ENCODE results near the gene BACH2.

The BACH2 gene

DNA sequence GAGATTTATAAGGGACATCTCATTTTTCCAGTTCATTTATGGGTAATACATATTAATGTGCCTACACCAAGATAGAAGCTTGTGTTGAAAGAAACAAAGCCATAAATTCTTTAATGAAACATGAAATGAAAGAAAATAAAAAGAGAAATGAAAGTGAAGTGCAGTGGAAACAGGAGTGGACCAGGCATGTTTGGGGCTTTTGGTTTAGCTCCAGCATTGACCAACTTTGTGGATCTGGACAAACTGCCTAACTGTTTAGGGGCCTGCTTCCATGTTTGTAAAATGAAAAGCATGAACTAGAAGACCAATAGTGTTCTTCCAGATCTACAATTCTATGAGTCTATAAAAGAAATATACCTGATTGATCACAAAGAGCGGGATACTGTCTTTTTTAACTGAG, 277.4 kb downstream of the BACH2 start:
- DNase-seq, result no peak

DNA sequence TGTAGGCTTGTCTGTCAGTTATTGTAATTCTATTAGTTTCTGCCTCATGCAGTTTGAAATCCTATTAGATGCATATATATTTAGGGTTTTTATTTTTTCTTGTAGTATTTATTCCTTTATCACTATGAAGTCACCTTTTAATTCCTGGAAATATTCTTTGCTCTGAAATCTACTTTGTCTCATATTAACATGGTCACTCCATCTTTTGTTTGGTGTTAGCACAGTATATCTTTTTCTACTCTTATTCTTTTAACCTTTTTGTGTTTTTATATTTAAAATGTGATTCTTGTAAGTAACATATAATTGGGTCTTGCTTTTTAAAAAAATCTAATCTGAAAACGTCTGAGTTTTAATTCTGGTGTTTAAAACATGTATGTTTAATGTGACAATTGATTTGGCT, 280.8 kb downstream of the BACH2 start:
- no peak for DNase-seq

DNA sequence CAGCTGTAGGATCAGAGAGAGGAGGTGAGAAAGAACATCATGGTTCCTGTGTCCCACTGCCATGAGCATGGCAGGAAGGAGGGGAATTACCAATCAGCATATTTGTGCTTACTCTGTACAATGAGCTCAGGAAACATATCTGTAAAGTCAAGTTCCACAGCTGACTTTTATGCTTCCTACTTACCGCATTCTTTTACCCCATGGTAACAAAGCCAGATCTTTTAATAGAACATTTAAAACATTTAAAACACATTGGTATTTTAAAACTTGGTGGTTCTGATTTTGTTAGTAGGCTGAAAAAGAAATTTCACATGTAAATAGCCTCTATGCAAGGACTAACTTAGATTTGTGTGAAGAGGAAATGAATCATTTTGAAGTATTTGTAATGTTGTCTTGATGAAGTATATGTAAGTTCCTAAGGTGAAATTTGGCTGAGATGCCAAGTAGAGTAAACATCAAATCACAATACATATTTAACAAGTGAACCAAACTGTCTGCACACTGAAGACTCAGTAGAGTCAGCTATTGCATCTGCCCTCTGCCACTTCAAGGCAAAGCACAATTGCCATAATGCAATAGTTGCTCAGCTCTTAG, 287.6 kb downstream of the BACH2 start:
- DNase-seq, result no peak

DNA sequence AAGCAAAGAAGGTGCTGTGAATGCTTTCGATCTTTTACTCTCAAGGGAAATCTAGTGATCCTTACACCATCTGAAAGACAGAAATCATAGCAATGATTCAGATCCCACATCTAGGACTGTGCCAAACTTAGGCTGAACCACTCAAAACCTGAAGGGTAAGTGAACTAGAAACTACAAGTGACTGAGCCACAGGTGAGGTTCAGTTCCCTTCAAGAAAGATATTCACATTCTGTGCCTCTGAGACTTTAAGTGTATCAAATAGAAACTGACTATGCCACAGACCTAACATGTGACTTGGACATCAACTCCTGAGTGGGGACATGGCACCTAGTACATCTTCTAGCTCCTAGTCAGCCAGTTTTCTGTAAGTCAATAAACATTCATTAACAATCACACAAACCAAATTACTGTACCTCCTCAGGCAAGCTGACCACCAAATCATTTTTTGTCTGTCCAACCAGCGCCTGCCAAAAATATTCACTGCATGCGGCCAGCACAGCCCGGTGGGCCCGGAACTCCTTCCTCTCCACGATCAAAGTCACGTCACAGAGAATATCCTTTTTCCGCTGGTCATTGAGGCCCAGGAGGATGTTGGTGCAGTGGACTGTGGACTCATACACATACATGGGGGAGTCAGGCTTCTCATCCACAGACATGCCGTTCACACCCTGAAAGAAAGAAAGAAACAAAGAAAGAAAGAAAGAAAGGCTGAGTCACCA, 288.3 kb downstream of the BACH2 start:
- no peak for DNase-seq

DNA sequence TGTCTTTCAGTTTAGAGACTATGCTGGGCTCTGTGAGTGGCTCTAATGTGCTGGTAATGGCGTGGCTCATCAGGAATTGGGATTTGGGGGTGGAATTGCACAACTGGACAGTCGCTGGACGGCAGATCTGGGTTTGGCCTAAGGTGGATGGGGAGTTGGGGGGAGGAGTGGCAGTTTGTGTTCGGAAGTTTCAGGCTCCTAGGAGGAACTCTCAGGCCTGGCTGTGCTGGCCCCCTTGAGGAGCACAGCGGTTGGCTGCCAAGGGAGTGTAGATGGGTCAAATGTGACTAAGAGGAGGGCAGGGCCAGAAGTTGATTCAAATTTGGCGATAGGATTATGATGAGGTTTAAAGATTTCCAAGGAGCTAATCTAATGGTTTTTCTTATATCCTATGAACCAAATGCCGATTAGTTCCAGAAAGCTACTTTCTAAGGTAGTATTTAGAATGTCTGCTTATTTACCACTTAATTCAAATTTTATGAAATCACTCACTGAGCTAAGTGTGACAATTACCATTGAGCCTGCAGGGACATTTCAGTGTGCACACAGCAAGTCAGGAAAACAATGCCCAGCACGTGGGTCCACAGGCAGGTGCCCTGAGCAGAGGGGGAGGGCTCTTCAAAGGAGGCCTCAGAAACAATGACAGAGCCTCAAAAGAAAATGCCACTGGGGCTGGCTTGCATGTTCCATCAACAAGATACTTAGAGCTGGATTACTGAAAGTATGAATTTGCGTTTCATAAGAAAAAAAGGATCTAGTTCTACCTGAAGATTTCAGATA, 291.4 kb downstream of the BACH2 start:
- DNase-seq, result no peak

DNA sequence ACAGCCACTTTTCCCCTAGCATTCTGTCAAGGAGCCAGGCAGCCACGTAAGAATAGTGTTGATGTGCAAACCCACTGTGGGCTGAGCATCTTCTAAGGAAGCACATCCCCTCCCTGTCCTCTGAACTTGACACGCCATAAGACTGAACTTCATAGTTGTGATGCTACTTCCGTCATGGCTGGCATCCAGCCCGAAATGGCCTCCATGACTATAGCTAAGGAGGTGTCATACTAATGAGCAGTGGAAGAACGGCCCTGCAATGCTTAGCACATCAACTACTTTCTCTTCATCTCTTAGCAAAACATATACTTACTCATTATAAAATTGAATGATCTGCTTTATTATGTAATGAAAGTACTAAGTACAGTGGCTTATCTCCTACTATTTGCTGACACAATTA, 292.1 kb downstream of the BACH2 start:
- DNase-seq, result no peak

DNA sequence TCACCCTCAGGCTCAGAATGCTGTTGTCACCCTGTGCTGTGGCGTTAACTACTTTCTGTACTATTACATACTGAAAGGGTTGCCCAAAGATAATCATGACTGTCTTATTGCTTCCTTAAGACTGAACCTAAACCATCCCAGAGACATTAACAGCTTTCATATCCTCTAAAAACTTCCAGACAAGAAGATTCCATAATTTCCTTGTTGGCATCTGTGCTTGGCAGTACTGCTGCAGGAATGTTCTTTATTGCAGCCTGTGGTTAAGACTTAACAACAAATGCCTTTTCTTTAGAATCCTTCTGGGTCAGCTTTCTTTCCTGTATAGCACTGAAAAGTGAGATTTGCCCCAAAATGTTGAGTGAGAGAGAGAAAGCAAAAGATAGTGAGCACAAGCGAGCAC, 292.7 kb downstream of the BACH2 start:
- no peak for DNase-seq

DNA sequence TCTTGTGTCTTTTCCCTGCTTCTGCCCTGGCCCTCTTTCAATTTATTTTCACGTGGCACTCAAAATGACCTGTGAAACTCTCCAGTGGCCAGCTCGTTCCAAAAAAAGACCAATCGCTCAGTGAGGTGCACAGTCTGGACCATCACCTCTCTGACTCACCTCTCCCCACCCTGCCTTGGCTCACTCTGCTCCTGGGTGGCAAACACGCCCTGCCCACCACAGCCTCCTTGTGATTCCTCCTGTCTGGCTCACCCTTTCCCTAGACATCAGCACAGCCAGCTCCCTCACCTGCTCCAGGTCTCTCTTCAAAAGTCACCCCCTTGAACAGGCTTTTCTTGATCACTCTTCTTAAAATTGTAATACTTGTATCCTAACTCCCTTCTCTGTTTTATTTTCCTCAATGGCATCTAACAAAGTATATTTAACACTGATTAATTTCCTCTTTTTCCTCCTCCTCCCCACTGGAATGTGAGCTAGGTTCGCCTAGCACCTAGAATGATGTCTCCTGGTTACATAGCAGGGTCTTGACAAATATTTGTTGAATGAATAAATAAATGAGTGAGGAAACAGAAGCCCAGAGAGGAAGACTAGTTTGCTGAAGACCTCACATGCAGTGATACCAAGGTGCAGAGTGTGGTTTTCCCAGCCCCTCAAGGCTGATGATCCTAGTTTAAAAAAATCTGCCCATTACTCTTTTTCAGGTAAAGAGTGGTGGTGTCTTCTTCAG, 293.4 kb downstream of the BACH2 start:
- no peak for DNase-seq

DNA sequence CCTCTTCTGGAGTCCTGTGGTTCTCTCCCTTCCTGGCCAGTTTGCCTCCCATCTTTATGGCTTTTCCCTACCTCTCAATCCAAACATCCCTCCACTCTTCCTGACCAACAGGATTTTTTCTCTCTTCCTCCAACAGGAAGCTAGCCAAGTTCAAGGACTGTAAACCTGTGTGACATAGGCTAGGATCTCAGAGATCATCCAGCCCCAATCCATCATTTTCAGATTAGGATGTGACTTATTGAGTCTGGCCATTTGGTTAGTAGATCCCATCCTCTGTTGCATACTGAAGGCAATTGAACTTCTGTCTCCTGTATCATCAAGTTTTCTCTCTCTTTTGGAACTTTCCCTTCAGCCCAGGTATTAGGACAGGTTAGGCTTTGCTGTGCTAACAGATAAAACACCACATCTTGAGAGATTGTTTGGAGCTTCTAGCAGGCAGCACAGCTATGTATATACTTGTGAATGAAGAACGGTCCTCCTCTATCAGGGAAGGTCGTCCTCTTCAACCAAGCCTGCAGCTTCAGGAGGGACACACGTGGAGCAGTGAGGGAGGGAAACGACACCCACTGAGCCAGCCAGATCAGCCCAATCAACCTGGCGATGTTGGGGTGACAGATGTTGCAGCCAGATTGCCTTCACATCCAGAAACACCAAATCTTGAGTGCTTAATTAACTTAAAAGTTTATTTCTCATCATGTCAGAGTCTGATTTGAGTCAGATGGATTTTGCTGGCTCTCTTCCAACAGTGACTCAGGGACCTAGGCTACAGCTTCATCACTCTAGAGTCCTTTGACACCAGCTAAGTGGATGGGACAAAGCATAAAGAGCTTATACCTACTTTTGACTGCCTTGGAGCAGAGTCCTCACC, 295.5 kb downstream of the BACH2 start:
- no peak for DNase-seq

DNA sequence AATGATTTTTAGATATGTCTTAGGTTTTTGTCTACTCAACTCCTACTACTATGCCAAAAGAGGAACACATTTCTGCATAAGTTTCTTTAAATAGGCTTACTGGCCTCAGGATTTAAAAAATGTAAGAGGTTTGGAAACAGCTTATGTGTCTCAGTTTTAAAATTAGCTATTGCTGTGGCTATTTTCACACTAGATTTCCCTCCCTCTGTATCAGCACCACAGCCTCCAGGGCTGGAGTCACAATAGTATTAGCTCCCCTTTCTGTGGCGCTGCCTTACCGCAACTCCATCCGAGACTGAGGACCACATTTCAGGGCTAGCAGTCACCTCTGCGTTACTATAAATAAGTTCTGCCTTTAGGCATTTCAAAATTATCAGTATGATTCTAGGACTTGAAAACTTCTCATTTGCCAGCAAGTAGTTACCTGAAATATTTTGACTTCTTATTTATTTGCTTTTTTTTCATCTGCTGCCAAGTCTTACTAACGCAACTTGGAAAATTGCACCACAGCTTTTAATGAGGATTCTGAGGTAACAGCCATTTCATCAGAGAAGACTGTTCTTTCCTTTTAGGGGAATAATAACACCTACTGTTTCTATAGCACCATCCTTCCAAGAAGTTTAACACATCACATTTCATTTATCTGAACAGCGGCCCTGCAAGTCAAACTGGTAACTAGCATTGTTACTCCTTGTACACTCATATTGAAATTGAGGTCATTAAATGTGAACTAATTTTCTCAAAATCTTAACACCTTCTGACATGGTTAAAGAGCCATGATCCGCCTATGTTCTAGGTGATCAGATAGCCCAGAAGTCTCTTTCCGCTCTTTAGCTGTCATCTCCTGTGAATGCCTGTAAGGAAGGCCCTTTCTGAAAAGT, 296.5 kb downstream of the BACH2 start:
- DNase-seq, result no peak

DNA sequence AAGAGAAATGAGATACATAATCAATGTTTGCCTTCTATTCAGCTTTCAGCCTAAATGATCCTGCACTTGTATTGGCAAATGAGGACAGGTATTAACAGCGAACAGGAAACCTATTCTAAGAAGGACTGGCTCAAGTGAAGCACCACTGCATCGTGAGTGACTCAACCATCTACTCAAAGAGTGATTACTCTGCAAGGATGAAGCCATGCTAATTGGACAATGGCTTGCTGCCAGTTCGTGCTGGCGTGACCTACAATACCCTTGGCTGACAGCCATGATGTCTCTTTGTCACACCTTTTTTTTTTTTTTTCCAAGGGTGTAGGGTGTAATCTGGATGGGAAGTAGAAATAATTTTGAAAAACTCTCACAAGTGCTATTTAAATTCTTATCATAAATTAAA, 297.5 kb downstream of the BACH2 start:
- DNase-seq, result no peak

DNA sequence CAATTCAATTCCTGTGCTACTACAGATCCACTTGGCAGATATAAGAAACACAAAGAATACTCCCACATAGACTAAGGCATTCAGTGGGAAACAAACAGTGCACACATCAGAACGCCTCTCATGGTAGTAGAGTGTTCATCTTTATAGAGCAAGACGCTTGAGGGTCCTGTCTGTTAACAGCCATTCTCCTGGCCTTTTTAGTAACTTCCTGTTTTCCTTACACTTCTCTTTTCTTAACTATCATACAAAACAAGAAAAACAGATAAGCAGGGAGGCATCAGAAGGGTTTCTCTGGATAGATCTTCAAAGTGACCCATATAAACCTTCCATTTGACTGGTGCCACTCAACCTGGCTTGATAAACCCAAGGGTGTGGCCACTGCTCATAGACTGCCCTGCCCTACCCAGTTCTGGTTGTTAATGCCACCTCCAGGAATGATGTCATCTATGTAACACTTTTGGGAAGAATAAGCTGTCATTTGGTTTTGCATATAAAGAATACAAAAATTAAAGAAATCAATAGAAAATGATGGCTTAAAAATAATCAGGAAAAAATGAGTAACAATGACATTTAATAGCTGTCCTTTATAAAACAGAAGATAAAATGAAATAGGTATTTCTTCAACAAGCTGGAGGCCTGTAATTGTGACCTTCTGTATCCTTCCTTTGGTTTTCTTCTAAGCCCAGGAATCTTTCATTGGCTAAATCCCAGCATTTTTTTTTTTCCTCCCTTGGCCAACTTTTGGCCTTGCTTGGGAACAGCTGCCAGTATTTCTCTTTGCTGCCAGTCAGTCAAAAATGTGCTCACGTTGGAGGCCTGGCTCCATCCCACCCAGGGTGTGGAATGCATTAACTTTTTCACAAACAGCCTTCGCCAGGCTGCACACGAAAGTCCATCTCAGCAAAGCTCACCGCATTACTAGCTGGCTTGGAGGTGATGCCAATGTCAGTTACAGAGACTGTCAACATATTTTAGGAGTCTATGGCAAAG, 298.9 kb downstream of the BACH2 start:
- no peak for DNase-seq

DNA sequence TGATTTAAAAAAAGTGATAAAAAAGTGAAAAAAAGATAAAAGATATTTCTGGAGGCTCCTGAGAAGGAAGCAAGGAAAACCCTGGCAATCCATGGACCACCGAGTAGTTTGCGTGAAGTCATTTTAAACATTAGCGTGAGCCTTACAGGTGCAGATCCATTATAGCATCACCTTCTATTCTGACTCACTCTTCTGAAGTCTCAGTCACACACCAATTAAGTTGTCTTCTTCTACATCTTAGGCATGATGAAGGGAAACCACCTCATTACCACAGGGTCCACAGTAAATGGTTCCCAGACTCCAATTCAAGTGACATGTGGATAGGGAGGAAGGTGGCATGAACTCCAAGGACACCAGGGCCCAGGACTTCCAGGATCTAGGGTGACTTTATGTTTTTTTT, 303.2 kb downstream of the BACH2 start:
- DNase-seq, result no peak

DNA sequence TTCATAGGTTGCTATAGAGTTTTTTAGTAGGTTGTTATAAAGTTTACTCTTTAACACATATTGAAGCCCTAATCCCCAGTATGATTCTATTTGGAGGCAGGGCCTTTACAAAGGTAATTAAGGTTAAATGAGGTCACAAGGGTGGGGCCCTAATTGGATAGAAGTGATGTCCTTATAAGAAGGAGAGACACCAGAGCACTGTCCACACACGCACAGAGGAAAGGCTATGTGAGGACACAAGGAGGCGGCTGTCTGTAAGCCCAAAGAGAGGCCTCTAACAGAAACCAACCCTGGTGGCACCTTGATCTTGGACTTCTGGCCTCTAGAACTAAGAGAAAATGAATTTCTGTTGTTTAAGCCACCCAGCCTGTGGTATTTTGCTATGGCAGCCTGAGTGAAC, 303.8 kb downstream of the BACH2 start:
- no peak for DNase-seq

DNA sequence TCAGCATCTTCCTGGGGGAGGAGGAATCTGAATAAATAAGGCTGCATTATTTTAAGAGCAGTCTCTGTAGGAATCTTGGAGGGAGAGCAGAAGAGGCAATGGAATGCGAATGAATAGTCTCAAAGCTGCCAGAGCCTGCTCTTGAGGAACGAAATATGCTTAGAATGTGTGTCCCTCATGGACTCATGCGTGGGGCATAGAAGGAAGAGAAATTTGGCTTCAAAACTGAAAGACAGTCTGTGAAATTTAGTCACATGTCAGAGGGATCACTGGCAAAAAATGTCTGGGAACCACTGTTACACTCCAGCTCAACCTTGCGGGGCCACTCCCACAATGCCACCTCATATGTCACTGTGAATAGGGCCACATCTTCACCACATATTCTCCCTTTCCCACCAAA, 306.9 kb downstream of the BACH2 start:
- no peak for DNase-seq

DNA sequence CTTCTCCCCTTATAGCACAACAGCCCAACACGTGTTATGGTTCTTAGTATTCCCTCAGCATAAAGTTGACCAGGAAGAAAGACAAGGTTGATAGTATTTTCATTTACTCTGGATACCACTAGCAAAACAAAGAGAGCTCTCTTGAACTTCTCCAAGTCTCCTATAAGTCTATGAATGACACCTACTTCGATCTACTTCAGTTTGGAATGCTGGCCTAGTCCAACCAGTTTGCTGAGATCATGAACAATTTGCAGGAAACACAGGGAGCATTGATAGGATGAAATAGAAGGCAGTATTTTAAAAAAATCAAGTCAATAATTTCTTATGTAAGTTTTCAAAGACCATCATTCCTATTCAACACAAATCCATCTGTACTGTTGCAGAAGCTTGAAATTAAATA, 308.8 kb downstream of the BACH2 start:
- DNase-seq, result no peak

DNA sequence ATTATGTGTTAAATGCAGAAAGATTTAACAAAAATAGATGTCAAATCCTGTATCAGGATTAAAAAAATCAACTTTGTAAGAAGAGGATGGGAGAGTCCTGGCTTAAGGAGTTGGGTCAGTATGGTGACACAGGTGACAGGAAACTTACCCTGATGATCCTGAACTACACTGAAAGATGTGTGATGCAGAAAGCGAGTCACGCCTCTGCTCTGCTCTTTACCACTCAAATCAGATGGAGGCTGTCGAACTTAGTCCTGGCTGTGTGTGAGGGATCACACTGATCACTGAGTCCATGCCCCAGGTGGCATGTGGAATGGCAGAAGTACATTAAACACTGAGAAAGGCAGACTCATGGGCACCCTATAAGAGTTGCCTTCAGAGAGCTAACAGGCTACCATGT, 309.5 kb downstream of the BACH2 start:
- DNase-seq, result no peak

DNA sequence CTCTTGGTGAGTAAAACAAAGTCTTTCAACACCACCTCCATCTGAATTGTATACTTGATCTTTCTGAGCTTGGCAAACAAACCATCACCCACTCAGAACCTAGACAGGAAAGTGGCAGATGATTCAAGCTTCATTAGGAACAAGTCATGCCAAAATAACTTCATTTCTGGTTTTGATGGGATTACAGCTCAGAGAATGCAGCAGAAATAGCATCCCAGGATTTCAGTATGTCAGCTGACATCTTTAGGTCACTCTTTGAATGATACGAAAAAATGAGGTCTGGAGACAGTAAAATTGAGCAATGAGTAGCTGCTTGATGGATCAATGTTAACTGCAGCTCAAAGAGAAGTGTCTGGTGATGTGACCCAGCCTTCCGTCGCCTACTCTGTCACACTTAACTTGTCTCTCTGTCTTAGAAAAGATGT, 310.0 kb downstream of the BACH2 start:
- DNase-seq, result no peak

DNA sequence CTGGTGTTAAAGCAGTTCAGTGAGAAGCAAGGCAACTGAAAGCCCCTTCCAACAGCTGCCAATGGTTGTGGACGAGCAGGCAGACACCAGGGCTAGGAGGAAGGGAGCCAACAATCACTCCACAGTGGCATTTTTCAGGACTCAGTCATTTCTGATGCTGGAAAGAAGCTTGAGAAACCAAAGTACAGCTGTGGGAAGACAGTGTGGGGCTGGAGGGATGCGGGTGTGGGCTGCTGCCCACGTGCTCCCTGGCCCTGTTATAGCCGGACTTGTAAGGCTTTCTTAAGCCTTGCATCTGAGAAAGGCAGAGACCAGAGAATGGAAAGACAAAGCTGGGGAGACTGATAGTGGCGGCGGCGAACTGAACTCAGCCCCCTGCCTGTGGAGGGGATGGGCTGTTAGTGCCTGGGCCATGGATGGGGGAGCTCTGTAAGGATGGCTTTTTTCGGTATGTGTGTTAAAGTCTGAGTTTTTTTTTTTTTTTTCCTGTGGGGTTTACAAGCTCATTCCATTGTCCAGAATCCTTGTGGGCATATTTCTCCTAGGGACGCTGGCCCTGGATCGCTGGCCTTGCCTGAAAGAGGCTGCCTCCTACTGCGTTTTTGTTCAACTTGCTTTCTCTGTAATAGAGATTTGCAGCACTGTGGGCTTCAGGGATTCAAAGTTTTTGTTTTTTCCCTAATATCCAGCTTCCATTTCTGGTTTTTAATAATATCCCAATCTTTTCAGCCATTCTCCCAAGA, 310.7 kb downstream of the BACH2 start:
- no peak for DNase-seq

All from SIG-M5 (cell line).